ENCODE data around the gene CACNA2D2. TPM values are rescaled to one million over a fixed set of nuclear protein-coding genes. Genes with fewer than 3 reads are reported as not detected.

The CACNA2D2 gene
- total RNA-seq, 1 donor, result not detected

DNA sequence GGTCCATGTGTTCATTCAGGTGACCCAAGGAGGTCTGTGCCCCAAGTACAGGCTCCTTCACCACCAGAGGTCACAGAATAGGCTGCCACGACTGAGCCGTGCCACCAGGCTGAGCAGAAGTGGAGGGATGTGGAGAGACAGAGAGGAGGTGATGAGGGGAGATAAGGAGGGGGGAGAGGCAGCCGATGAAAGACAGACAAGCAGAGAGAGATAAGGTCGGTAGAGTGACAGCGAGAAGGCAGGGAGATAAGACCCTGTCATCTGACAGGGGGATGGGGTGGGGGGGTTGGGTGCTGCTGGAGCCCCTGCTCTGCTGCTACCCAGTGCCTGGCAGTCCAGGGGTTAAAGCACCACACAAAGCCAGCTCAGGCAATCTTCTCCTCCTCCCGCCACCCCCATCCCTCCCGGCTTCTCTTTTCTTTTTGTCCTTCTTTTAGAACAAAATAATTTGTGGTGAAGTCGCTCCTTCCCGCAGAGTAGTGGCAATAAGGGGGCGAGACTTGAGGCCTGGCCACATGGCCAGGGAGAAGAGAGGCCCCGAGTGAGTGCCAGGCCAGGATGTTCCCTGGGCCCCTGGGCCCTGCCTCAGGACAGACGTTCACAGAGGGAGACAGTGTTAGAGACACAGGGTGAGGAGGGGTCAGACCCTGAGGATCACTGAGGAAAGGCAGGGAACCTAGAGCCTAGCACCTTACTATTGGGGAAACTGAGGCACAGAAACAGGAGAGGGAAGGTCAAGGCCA is 67.9 kb downstream of the CACNA2D2 start:
- DNase-seq (ENCODE audit: insufficient read length, low spot score, missing footprints), result no peak
- no peak overlapping the region for H3K4me2 ChIP-seq (ENCODE audit: insufficient read depth, low read length)
- H4K20me1 ChIP-seq (ENCODE audit: insufficient read depth, low read length), result no peaks in the 10 kb centered on the region
- TF ChIP-seq, protein P1, sequence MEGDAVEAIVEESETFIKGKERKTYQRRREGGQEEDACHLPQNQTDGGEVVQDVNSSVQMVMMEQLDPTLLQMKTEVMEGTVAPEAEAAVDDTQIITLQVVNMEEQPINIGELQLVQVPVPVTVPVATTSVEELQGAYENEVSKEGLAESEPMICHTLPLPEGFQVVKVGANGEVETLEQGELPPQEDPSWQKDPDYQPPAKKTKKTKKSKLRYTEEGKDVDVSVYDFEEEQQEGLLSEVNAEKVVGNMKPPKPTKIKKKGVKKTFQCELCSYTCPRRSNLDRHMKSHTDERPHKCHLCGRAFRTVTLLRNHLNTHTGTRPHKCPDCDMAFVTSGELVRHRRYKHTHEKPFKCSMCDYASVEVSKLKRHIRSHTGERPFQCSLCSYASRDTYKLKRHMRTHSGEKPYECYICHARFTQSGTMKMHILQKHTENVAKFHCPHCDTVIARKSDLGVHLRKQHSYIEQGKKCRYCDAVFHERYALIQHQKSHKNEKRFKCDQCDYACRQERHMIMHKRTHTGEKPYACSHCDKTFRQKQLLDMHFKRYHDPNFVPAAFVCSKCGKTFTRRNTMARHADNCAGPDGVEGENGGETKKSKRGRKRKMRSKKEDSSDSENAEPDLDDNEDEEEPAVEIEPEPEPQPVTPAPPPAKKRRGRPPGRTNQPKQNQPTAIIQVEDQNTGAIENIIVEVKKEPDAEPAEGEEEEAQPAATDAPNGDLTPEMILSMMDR (IDR thresholded peaks at IDR 0.05; ENCODE audit: extremely low read depth, low read depth, low read length), result no peak
- no peaks in the 10 kb centered on the region for H3K36me3 ChIP-seq (ENCODE audit: insufficient read depth, low read length)
- no peaks in the 10 kb centered on the region for H3K4me1 ChIP-seq (ENCODE audit: insufficient read depth, low read length)
- no peaks in the 10 kb centered on the region for H3K79me2 ChIP-seq (ENCODE audit: insufficient read depth, low read length)
- H2AFZ ChIP-seq (ENCODE audit: low read length), result no peak overlapping the region
- H3K9me3 ChIP-seq (ENCODE audit: low read depth, low read length), result no peaks in the 10 kb centered on the region
- H3K4me3 ChIP-seq (ENCODE audit: insufficient read depth, low read length), result no peak overlapping the region
- no peak overlapping the region for H3K27ac ChIP-seq (ENCODE audit: low read depth, low read length)
- H3K27me3 ChIP-seq (ENCODE audit: insufficient read depth, low read length), result peaks cover 4% of the 10 kb centered on the region

DNA sequence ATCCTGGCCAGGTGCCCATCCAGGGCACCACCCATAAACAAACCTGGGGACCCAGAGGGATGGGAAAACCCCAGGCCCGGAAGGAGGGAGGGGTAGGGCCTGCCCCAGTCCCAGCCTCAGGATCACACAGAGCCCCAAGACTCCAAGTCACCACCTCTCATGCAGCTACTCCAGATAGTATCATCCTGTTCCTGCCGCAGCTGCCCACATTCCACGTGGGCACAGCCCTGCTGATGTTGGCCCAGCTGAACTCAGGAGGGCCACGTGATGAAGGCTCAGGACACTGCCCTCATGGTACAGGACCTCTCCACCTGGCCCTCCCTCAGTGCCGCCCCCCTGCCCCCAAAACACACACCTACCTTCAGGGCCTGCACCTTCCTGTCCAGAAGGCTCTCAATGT is 69.5 kb downstream of the CACNA2D2 start:
- Histone ChIP-seq H3K9me3 (ENCODE audit: low read depth, low read length) (no peaks in the 10 kb centered on the region), H3K27me3 (ENCODE audit: insufficient read depth, low read length) (peaks cover 4% of the 10 kb centered on the region), H3K4me3 (ENCODE audit: insufficient read depth, low read length) (no peak overlapping the region), H3K4me1 (ENCODE audit: insufficient read depth, low read length) (no peaks in the 10 kb centered on the region), H3K79me2 (ENCODE audit: insufficient read depth, low read length) (no peaks in the 10 kb centered on the region), H3K27ac (ENCODE audit: low read depth, low read length) (no peak overlapping the region), H3K36me3 (ENCODE audit: insufficient read depth, low read length) (no peaks in the 10 kb centered on the region), H4K20me1 (ENCODE audit: insufficient read depth, low read length) (no peaks in the 10 kb centered on the region), H2AFZ (ENCODE audit: low read length) (no peak overlapping the region), H3K4me2 (ENCODE audit: insufficient read depth, low read length) (no peak overlapping the region)
- DNase-seq (ENCODE audit: insufficient read length, low spot score, missing footprints), result no peak
- TF ChIP-seq, protein P1 (IDR thresholded peaks at IDR 0.05; ENCODE audit: extremely low read depth, low read depth, low read length), result no peak

DNA sequence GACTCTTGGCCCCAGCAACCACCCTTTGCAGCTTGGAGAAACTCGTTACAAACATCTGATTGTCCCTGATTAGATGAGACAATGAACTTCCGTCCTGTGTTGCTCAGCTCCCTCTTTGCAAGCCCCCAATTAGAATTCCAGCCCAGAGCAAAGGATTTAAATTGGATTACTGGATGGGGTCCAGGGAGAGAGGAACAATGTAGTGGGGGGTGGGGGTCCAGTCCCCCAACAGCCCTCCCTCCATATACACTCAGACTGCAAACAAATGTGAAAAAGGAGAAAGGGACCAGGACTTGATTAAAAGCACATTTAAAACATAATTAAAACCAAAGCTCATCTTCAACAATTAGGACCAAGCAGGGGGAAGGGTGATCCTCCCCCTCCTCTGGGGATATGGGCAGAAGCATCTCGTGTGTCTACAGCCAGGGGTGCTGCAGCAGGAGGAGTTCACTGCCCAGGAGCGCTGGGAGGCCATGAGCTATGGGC is 72.4 kb downstream of the CACNA2D2 start:
- TF ChIP-seq, protein P1 (IDR thresholded peaks at IDR 0.05; ENCODE audit: extremely low read depth, low read depth, low read length), result no peak
- no peak overlapping the region for H2AFZ ChIP-seq (ENCODE audit: low read length)
- H3K27ac ChIP-seq (ENCODE audit: low read depth, low read length), result no peak overlapping the region
- H3K36me3 ChIP-seq (ENCODE audit: insufficient read depth, low read length), result no peaks in the 10 kb centered on the region
- no peak for DNase-seq (ENCODE audit: insufficient read length, low spot score, missing footprints)
- no peak overlapping the region for H3K4me2 ChIP-seq (ENCODE audit: insufficient read depth, low read length)
- H3K79me2 ChIP-seq (ENCODE audit: insufficient read depth, low read length), result no peaks in the 10 kb centered on the region
- H4K20me1 ChIP-seq (ENCODE audit: insufficient read depth, low read length), result no peaks in the 10 kb centered on the region
- H3K9me3 ChIP-seq (ENCODE audit: low read depth, low read length), result no peaks in the 10 kb centered on the region
- H3K4me1 ChIP-seq (ENCODE audit: insufficient read depth, low read length), result no peaks in the 10 kb centered on the region
- no peak overlapping the region for H3K4me3 ChIP-seq (ENCODE audit: insufficient read depth, low read length)
- peaks cover 4% of the 10 kb centered on the region for H3K27me3 ChIP-seq (ENCODE audit: insufficient read depth, low read length)

DNA sequence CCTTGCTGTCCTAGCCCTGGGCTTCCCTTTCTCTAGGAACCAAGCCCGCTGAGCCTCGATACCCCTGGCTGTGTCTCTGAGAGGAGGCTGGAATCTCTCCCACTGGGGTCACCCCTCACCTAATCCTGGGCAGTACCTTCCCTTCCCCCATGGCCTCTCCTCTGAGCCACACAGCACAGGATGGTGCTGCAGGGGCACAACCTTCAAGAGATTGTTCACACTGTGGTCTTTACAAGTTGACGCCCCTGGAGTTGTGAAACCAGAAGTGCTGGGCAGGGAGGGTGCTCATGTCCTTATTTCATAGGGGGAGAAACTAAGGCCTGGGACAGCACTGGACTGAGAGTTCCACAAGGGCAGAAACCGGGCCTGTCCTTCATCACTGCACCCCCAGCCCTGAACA is 73.2 kb downstream of the CACNA2D2 start:
- Histone ChIP-seq H2AFZ (ENCODE audit: low read length) (no peak overlapping the region), H3K4me1 (ENCODE audit: insufficient read depth, low read length) (no peaks in the 10 kb centered on the region), H3K4me2 (ENCODE audit: insufficient read depth, low read length) (no peak overlapping the region), H3K79me2 (ENCODE audit: insufficient read depth, low read length) (no peaks in the 10 kb centered on the region), H3K9me3 (ENCODE audit: low read depth, low read length) (no peaks in the 10 kb centered on the region), H3K4me3 (ENCODE audit: insufficient read depth, low read length) (no peak overlapping the region), H3K27me3 (ENCODE audit: insufficient read depth, low read length) (peaks cover 4% of the 10 kb centered on the region), H3K27ac (ENCODE audit: low read depth, low read length) (no peak overlapping the region), H4K20me1 (ENCODE audit: insufficient read depth, low read length) (no peaks in the 10 kb centered on the region), H3K36me3 (ENCODE audit: insufficient read depth, low read length) (no peaks in the 10 kb centered on the region)
- TF ChIP-seq, protein P1 (IDR thresholded peaks at IDR 0.05; ENCODE audit: extremely low read depth, low read depth, low read length), result no peak
- DNase-seq (ENCODE audit: insufficient read length, low spot score, missing footprints), result no peak
